Gastrocnemius medialis (tissue), 4 donors: ENCODE results near the gene TYRO3. TPM values are rescaled to one million over a fixed set of nuclear protein-coding genes. Genes with fewer than 3 reads are reported as not detected.

Source experiments
- ATAC-seq, 2 donors: fragments of 150-250 bp; one replicate each; pipeline ENCODE4 v1.9.1; 2016
- DNase-seq, 2 donors: peaks; one replicate each; pipeline ENCODE4 v3.0.0-alpha.2; 2019
- H3K27ac ChIP-seq, 4 donors: fragments of 200-600 bp; sonication (generic); 1 replicate in 1 of 4; 2 replicates in 3 of 4; pipeline ENCODE4 v1.5.1; 2016 to 2018; ENCODE audit warnings: mild to moderate bottlenecking in 2 of 4, moderate library complexity in 1 of 4
- H3K27me3 ChIP-seq, 3 donors: fragments of 200-600 bp; sonication (generic) in 2 of 3; 1 replicate in 1 of 3; 2 replicates in 2 of 3; pipeline versions ENCODE4 v1.5.1 to v1.6.0; 2016 to 2019; ENCODE audit warnings: mild to moderate bottlenecking in 1 of 3, moderate library complexity in 1 of 3
- H3K36me3 ChIP-seq, 2 donors: fragments of 200-600 bp; sonication (generic) in 1 of 2; one replicate each; pipeline ENCODE4 v1.5.1; 2017 to 2018
- H3K4me1 ChIP-seq, 2 donors: fragments of 200-600 bp; sonication (generic) in 1 of 2; one replicate each; pipeline ENCODE4 v1.5.1; 2016 to 2017; ENCODE audit warnings: mild to moderate bottlenecking in 2 of 2
- H3K4me3 ChIP-seq, 4 donors: fragments of 200-600 bp; sonication (generic) in 3 of 4; 1 replicate in 1 of 4; 2 replicates in 3 of 4; pipeline ENCODE4 v1.5.1; 2016 to 2019; ENCODE audit warnings: mild to moderate bottlenecking in 2 of 4
- H3K9me3 ChIP-seq, 3 donors: fragments of 200-600 bp; sonication (generic) in 2 of 3; 1 replicate in 1 of 3; 2 replicates in 2 of 3; pipeline ENCODE4 v1.5.1; 2016 to 2019
- POLR2A ChIP-seq, 2 donors: fragments of 450-650 bp; IDR thresholded peaks; one replicate each; pipeline ENCODE4 v1.6.1; 2017; ENCODE audit warnings: antibody characterized with exemption in 2 of 2, mild to moderate bottlenecking in 2 of 2, moderate library complexity in 2 of 2
- in situ Hi-C, 4 donors: fragments of 200-750 bp; cut with MboI; loops; one replicate each; pipeline versions ENCODE4 v1.15.0 to v1.8.0; 2017; ENCODE audit warnings: low sequenced_read_pairs in 4 of 4
- intact Hi-C: fragments of 100-400 bp; cut with DNase I; formaldehyde crosslinking; loops from one replicate; pipeline ENCODE4 v1.15.1; 2023; ENCODE audit warnings: low total_unique reads
- total RNA-seq, 4 donors: library from RNA; depleted of rRNA; stranded (reverse); fragments of >200 nt; gene quantifications; one replicate each; pipeline versions ENCODE4 v1.1.0 to v1.2.3, GENCODE V29; 2016
- TF ChIP-seq, protein P1 (sequence below), 5 experiments: fragments of 450-650 bp in 3 of 5; fragments of 200-600 bp in 2 of 5; sonication (generic) in 2 of 5; IDR thresholded peaks in 4 of 5; conservative IDR thresholded peaks in 1 of 5; 1 replicate in 4 of 5; 2 replicates in 1 of 5; pipeline ENCODE4 v1.5.1; 2016 to 2019; ENCODE audit warnings: antibody characterized with exemption in 5 of 5, mild to moderate bottlenecking in 3 of 5, moderate library complexity in 3 of 5

TYRO3 gene
- total RNA-seq, 4 donors from 2014 or later = 1.6 to 4.4 (median 2.4) TPM

DNA sequence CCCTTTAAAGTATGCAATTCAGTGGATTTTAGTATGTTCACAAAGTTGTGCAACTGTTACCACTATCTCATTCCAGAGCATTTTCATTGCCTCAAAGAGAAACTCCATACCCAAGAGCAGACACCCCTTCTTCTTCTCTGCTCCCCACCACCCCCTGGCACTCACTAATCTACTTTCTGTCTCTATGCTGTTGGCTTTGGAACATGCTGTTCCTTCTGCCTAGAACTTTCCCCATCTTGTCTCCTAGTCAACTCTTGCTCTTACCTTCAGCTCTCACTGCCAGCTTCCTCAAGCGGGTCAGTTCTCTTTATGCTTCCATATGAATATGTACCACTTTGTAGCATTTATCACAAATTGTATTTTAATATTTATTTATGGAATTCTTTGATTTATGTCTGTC lies 50.1 kb downstream of the TYRO3 start:
- Histone ChIP-seq H3K9me3 (no peaks in the 10 kb centered on the region), H3K36me3 (no peaks in the 10 kb centered on the region), H3K4me1 (peaks cover 0 to 5% of the 10 kb centered on the region in 2 donors), H3K27me3 (peaks cover 0 to 2% (median 0%) of the 10 kb centered on the region in 3 donors), H3K27ac (no peak overlapping the region), H3K4me3 (no peak overlapping the region)
- no peak for TF ChIP-seq POLR2A (IDR thresholded peaks at IDR 0.05)
- TF ChIP-seq, protein P1, sequence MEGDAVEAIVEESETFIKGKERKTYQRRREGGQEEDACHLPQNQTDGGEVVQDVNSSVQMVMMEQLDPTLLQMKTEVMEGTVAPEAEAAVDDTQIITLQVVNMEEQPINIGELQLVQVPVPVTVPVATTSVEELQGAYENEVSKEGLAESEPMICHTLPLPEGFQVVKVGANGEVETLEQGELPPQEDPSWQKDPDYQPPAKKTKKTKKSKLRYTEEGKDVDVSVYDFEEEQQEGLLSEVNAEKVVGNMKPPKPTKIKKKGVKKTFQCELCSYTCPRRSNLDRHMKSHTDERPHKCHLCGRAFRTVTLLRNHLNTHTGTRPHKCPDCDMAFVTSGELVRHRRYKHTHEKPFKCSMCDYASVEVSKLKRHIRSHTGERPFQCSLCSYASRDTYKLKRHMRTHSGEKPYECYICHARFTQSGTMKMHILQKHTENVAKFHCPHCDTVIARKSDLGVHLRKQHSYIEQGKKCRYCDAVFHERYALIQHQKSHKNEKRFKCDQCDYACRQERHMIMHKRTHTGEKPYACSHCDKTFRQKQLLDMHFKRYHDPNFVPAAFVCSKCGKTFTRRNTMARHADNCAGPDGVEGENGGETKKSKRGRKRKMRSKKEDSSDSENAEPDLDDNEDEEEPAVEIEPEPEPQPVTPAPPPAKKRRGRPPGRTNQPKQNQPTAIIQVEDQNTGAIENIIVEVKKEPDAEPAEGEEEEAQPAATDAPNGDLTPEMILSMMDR (IDR thresholded peaks at IDR 0.05 in 4 of 5, conservative IDR thresholded peaks at IDR 0.05 in 1 of 5) = no peak
- in situ Hi-C loops (loop anchor here in 2 of 4 donors (10.0 to 25.0 kb wide), 2 partner anchors 203 to 206 kb away; no protein-coding TSS in a partner anchor), intact Hi-C loops (no loop called here)
- no peak for DNase-seq
- no peak for ATAC-seq

DNA sequence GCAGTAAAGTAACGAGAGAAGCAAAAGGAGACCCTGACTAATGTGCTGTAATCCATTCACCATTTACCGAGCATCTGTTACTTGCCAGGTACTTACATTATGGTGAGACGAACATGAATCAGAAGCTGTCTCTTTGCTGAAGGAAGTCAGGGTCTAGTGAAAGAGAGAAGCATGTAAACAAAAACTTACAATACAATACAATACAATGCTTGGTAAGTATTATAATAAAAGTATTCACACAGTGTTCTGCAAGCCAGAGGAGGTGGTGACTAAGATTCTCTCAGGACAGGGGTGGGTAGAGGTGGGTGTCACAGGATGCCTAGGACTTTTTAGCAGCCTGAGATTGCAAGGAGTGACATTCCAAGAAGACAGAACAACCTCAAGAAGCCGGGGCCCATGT lies 51.0 kb downstream of the TYRO3 start:
- Histone ChIP-seq H3K4me3 (no peak overlapping the region), H3K27ac (no peak overlapping the region), H3K36me3 (no peaks in the 10 kb centered on the region), H3K27me3 (peaks cover 0 to 2% (median 0%) of the 10 kb centered on the region in 3 donors), H3K9me3 (no peaks in the 10 kb centered on the region), H3K4me1 (no peaks in the 10 kb centered on the region)
- ATAC-seq (no peak), DNase-seq (no peak)
- TF ChIP-seq POLR2A (IDR thresholded peaks at IDR 0.05) = no peak
- TF ChIP-seq, protein P1 (IDR thresholded peaks at IDR 0.05 in 4 of 5, conservative IDR thresholded peaks at IDR 0.05 in 1 of 5) = no peak
- intact Hi-C loops (no loop called here), in situ Hi-C loops (loop anchor here in 1 of 4 donors (25.0 kb wide), 1 partner anchor 202 kb away; no protein-coding TSS in a partner anchor)

DNA sequence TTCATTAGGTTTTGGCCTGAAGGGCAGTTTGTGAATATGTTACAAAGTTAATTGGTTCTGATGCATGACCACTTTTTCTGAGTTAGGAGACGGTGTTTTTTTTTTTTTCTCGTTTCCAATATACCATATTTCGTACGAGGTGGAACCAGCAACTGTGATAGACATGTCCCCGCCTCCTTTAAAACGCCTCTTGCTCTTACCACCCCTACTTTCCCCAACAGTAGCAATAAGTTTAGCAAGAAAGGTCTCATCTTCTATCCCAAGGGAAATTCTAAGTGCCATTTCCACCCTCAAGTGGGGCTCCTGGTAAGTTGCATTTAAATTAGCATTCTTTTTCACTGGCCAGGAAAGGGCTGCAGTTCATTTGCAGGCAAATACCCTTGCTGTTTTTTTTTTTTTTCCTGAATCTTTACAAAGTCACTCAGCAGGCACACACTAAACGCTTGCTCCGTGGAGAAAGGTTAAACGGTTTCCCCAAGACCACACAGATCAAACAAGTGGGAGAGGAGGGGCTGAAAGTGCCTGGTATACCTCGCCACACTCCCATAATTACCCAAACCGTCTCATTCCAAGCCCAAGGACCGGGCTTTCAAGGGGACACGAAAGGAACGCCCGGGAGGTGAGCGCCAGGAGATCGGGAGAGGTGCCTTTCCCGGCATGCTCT lies 61.7 kb downstream of the TYRO3 start:
- intact Hi-C loops = loop anchor here (1.0 to 5.0 kb wide), 2 partner anchors 40 to 78 kb away; partner anchors contain the start of genes MGA and RPAP1
- in situ Hi-C loops = loop anchor here in 1 of 4 donors (25.0 kb wide), 1 partner anchor 192 kb away; no protein-coding TSS in a partner anchor
- ATAC-seq = peak in 1 of 2 donors; percentile 30
- no peak for DNase-seq
- Histone ChIP-seq H3K27me3 (no peaks in the 10 kb centered on the region), H3K27ac (peak overlapping the region; percentile 83 to 89 (median 88)), H3K9me3 (no peaks in the 10 kb centered on the region), H3K4me1 (peaks cover 0 to 3% of the 10 kb centered on the region in 2 donors), H3K4me3 (peak overlapping the region; percentile 65 to 86 (median 83)), H3K36me3 (no peaks in the 10 kb centered on the region)
- TF ChIP-seq, protein P1 (IDR thresholded peaks at IDR 0.05 in 4 of 5, conservative IDR thresholded peaks at IDR 0.05 in 1 of 5) = peak in 1 of 5 experiments; percentile 8
- no peak for TF ChIP-seq POLR2A (IDR thresholded peaks at IDR 0.05)

DNA sequence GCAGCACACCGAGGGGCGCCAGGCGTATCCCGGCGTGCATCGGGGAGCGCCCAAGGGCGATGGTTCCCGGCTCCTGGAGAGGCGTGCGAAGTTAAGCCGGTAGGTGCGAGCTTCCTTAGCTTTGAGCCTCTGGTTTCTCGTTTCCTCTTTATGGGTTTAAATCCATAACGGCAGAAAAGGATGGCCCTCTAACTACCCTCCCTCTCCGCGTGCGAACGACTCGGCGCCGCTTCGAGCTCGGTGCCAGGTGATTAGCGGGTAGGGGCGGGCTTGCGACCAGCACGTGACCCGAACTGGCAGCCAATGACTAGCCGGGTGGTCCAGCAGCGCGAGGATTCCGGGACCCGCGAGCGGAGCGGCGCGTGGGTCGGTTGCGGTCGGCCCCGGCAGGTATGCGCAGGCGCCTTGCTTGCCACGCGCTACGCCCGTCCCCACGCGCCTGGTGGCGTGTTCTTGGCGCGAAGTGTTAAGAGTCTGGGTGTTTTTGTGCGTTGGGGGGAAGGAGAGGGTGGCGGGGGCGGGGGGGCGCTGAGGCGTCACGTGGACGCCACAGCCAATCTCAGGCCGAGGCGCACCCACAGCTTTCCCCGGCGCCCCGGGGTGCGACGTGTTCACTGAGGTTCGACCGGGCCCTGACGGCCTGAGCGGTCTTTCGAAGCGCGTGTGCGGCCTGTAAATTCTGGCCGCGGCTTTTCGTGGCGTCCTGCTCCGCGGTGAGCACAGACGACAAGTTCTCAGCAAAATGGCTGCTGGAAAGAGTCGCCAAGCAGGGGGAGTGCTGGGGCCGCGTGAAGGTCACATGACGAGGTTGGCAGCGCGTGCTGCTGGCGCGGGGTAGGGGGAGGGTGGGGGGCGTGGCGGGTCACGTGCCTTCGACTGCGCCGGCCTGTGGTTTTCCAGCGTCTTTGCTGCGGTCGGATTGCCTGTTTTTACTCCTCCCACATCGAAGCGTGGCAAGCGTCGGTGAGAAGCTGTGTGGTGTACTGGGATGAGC lies 62.5 kb downstream of the TYRO3 start:
- in situ Hi-C loops (loop anchor here in 1 of 4 donors (25.0 kb wide), 1 partner anchor 191 kb away; no protein-coding TSS in a partner anchor), intact Hi-C loops (loop anchor here (1.0 to 5.0 kb wide), 2 partner anchors 39 to 79 kb away; partner anchors contain the start of genes MGA and RPAP1)
- H3K4me3 ChIP-seq = peak overlapping the region; percentile 65 to 86 (median 83)
- no peaks in the 10 kb centered on the region for H3K36me3 ChIP-seq
- H3K4me1 ChIP-seq = peaks cover 0 to 3% of the 10 kb centered on the region in 2 donors
- ATAC-seq (peak; percentile 83 to 86), DNase-seq (peak; percentile 77 to 80)
- peak overlapping the region; percentile 83 to 89 (median 88) for H3K27ac ChIP-seq
- peak; percentile 14 to 28 for TF ChIP-seq POLR2A (IDR thresholded peaks at IDR 0.05)
- TF ChIP-seq, protein P1 (IDR thresholded peaks at IDR 0.05 in 4 of 5, conservative IDR thresholded peaks at IDR 0.05 in 1 of 5) = no peak
- no peaks in the 10 kb centered on the region for H3K27me3 ChIP-seq
- no peaks in the 10 kb centered on the region for H3K9me3 ChIP-seq
